ENCODE measurements around the gene C1RL. TPM values are rescaled to one million over a fixed set of nuclear protein-coding genes. Genes with fewer than 3 reads are reported as not detected.

Gene C1RL
- total RNA-seq, 2 experiments from 2014 or later, result 12.2 to 14.1 TPM

DNA sequence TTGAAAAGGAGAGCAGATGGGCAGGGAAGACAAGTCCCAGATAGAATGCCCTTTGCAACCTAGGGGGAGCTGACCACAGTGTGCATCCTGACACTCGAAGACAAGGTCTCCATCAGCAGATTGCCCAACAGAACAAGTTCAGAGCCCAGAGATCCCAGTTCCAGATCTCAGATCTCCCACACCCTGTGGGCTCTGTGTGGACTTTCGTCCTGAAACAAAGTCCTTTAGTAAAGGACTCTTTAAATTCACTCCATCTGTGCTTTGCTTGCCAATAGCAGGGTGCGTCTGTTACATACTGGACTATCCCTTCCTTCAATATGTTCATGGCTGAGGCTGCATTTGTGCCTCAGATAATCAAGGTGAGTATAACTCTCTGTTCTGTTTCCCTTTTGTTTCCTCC is 8.7 kb upstream of the C1RL start:
- no peaks in the 10 kb centered on the region for H3K27me3 Mint-ChIP-seq
- no peak overlapping the region for H3K4me3 Mint-ChIP-seq
- H3K36me3 Mint-ChIP-seq (ENCODE audit: low read depth), result peaks cover 34% of the 10 kb centered on the region
- no peak for ATAC-seq (ENCODE audit: poor library complexity)
- H3K36me3 ChIP-seq (ENCODE audit: insufficient read depth, low read length), result peaks cover 15% of the 10 kb centered on the region
- TF ChIP-seq, protein P1, sequence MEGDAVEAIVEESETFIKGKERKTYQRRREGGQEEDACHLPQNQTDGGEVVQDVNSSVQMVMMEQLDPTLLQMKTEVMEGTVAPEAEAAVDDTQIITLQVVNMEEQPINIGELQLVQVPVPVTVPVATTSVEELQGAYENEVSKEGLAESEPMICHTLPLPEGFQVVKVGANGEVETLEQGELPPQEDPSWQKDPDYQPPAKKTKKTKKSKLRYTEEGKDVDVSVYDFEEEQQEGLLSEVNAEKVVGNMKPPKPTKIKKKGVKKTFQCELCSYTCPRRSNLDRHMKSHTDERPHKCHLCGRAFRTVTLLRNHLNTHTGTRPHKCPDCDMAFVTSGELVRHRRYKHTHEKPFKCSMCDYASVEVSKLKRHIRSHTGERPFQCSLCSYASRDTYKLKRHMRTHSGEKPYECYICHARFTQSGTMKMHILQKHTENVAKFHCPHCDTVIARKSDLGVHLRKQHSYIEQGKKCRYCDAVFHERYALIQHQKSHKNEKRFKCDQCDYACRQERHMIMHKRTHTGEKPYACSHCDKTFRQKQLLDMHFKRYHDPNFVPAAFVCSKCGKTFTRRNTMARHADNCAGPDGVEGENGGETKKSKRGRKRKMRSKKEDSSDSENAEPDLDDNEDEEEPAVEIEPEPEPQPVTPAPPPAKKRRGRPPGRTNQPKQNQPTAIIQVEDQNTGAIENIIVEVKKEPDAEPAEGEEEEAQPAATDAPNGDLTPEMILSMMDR (IDR thresholded peaks at IDR 0.05), result no peak
- no peaks in the 10 kb centered on the region for H3K9me3 Mint-ChIP-seq
- peaks cover 6% of the 10 kb centered on the region for H3K4me1 Mint-ChIP-seq (ENCODE audit: low read depth)
- no peak overlapping the region for H3K27ac ChIP-seq (ENCODE audit: low read depth in 1 of 2, low read length in 2 of 2)
- H3K27ac Mint-ChIP-seq, result no peak overlapping the region
- no peaks in the 10 kb centered on the region for H3K27me3 ChIP-seq (ENCODE audit: control insufficient read depth in 1 of 2, insufficient read depth in 2 of 2, low read length in 2 of 2)
- no peak for DNase-seq
- CTCF ChIA-PET, result interaction anchor here (1.2 kb wide), 1 partner anchor 8 kb away, joined by 3 read pairs; the partner anchor contains the start of gene C1RL
- H3K4me3 ChIP-seq (ENCODE audit: low read length), result no peak overlapping the region
- H3K9me3 ChIP-seq (ENCODE audit: control insufficient read depth in 1 of 2, insufficient read depth in 1 of 2, low read length in 2 of 2), result no peaks in the 10 kb centered on the region
- intact Hi-C loops (cut with DNase I, micrococcal nuclease), result no loop called here
- POLR2A ChIA-PET, result interaction anchor here (1.0 kb wide), 1 partner anchor 10 kb away, joined by 3 read pairs; no protein-coding TSS in a partner anchor
- H3K4me1 ChIP-seq (ENCODE audit: insufficient read depth, low read length), result peaks cover 6% of the 10 kb centered on the region

DNA sequence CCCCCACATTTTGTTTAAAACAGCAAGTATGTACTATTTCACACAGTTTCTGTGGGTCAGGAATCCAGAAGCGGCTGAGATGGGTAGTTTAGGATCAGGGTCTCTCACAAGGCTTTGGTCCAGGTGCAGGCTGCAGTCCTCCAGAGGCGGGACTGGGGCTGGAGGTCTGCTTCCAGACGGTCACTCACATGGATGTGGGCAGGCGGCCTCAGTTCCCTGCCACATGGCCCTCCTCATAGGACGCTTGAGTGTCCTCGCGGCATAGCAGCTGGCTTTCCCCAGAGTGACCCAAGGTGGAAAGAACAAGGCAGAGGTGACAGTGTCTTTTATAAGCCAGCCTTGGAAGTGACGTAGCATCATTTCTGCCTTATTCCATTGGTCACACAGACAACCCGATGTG is 7.9 kb upstream of the C1RL start:
- H3K9me3 ChIP-seq (ENCODE audit: control insufficient read depth in 1 of 2, insufficient read depth in 1 of 2, low read length in 2 of 2), result no peaks in the 10 kb centered on the region
- TF ChIP-seq, protein P1 (IDR thresholded peaks at IDR 0.05), result no peak
- no peak overlapping the region for H3K27ac Mint-ChIP-seq
- ChIA-PET CTCF (no interaction called here), POLR2A (no interaction called here)
- no peak for DNase-seq
- H3K27me3 ChIP-seq (ENCODE audit: control insufficient read depth in 1 of 2, insufficient read depth in 2 of 2, low read length in 2 of 2), result no peaks in the 10 kb centered on the region
- no peaks in the 10 kb centered on the region for H3K27me3 Mint-ChIP-seq
- H3K4me1 Mint-ChIP-seq (ENCODE audit: low read depth), result peaks cover 6% of the 10 kb centered on the region
- H3K27ac ChIP-seq (ENCODE audit: low read depth in 1 of 2, low read length in 2 of 2), result no peak overlapping the region
- ATAC-seq (ENCODE audit: poor library complexity), result no peak
- H3K4me3 ChIP-seq (ENCODE audit: low read length), result no peak overlapping the region
- peaks cover 15% of the 10 kb centered on the region for H3K36me3 ChIP-seq (ENCODE audit: insufficient read depth, low read length)
- peaks cover 6% of the 10 kb centered on the region for H3K4me1 ChIP-seq (ENCODE audit: insufficient read depth, low read length)
- H3K36me3 Mint-ChIP-seq (ENCODE audit: low read depth), result peaks cover 34% of the 10 kb centered on the region
- H3K4me3 Mint-ChIP-seq, result no peak overlapping the region
- no peaks in the 10 kb centered on the region for H3K9me3 Mint-ChIP-seq
- intact Hi-C loops (cut with DNase I, micrococcal nuclease), result no loop called here

DNA sequence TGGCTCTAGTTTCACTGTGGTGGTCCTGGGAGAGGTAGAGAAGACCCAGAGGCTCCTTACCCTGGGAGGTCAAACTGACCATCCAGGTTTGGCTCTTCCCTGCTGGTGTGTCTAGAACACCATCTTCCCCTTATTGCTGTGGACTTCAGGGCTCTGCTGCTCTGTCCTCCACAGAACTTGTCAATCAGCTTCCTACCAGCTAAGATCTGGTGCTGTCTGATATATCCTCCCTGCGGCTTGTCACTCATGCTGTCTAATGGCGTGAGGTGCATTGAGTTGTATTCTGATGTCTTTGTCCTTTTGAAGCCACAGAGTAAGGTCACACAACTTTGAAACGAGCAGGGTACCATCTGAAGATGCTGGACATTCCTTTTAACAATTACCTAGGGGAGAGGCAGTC is 7.2 kb upstream of the C1RL start:
- TF ChIP-seq, protein P1 (IDR thresholded peaks at IDR 0.05), result no peak
- ChIA-PET POLR2A (no interaction called here), CTCF (no interaction called here)
- Histone ChIP-seq H3K36me3 (ENCODE audit: insufficient read depth, low read length) (peaks cover 15% of the 10 kb centered on the region), H3K4me1 (ENCODE audit: insufficient read depth, low read length) (peaks cover 6% of the 10 kb centered on the region), H3K27ac (ENCODE audit: low read depth in 1 of 2, low read length in 2 of 2) (no peak overlapping the region), H3K4me3 (ENCODE audit: low read length) (no peak overlapping the region), H3K9me3 (ENCODE audit: control insufficient read depth in 1 of 2, insufficient read depth in 1 of 2, low read length in 2 of 2) (no peaks in the 10 kb centered on the region), H3K27me3 (ENCODE audit: control insufficient read depth in 1 of 2, insufficient read depth in 2 of 2, low read length in 2 of 2) (no peaks in the 10 kb centered on the region)
- ATAC-seq (ENCODE audit: poor library complexity), result no peak
- Mint-ChIP-seq H3K4me3 (no peak overlapping the region), H3K36me3 (ENCODE audit: low read depth) (peaks cover 34% of the 10 kb centered on the region), H3K9me3 (no peaks in the 10 kb centered on the region), H3K4me1 (ENCODE audit: low read depth) (peaks cover 6% of the 10 kb centered on the region), H3K27ac (no peak overlapping the region), H3K27me3 (no peaks in the 10 kb centered on the region)
- no peak for DNase-seq
- intact Hi-C loops (cut with DNase I, micrococcal nuclease), result no loop called here
